ENCODE results near the gene PROKR2. TPM values are rescaled to one million over a fixed set of nuclear protein-coding genes. Genes with fewer than 3 reads are reported as not detected.
A peak's percentile ranks its signal among the peaks of the same experiment; 100 is the strongest.

The PROKR2 gene
- total and polyA plus RNA-seq, 2 of the 8 experiments (the other 6 are each of a cell fraction or from before 2014, with no cell fraction given) = 3.3 to 7.7 TPM

GRCh38 chr20:5272268-5272667 is 44.5 kb downstream of the PROKR2 start:
- Histone ChIP-seq H2AFZ (ENCODE audit: low read length) (no peak overlapping the region), H3K23ac (ENCODE audit: insufficient read length) (no peak overlapping the region), H4K91ac (replicated peaks; ENCODE audit: insufficient read length, low read length) (peak overlapping the region; percentile 87), H3K27ac (ENCODE audit: low read depth, low read length) (no peak overlapping the region), H3K79me2 (ENCODE audit: control insufficient read depth in 1 of 2, insufficient read depth in 2 of 2, low read length in 2 of 2) (no peaks in the 10 kb centered on the region), H3K27me3 (replicated peaks in 1 of 4; ENCODE audit: control insufficient read depth in 3 of 4, extremely low read depth in 1 of 4, insufficient read depth in 3 of 4, low read length in 3 of 4) (no peaks in the 10 kb centered on the region), H4K8ac (ENCODE audit: extremely low read depth, insufficient read depth, low read length) (no peak overlapping the region), H3K23me2 (ENCODE audit: low read depth, low read length) (peaks cover 2% of the 10 kb centered on the region; the same call in 1 of the 2 replicates), H2BK120ac (replicated peaks; ENCODE audit: low read depth, low read length) (no peak overlapping the region), H2AK5ac (ENCODE audit: low read depth, low read length) (no peak overlapping the region), H3K4me3 (ENCODE audit: extremely low read depth in 1 of 4, insufficient read depth in 2 of 4, low read depth in 3 of 4, low read length in 4 of 4) (no peak overlapping the region), H4K20me1 (replicated peaks in 1 of 2; ENCODE audit: control insufficient read depth in 1 of 2, insufficient read depth in 2 of 2, low read length in 2 of 2) (no peaks in the 10 kb centered on the region), H2BK12ac (ENCODE audit: low read depth, low read length) (0 out of 2 replicates have a peak overlapping the region, but pooled peaks have one; percentile 60), H3K4me1 (replicated peaks in 1 of 4; ENCODE audit: control insufficient read depth in 3 of 4, insufficient read depth in 4 of 4, low read length in 3 of 4) (peaks cover 0 to 7% (median 4%) of the 10 kb centered on the region in 4 experiments; a peak in 5 of 7 replicates), H3K18ac (ENCODE audit: extremely low read depth, low read length) (no peak overlapping the region), H2BK15ac (ENCODE audit: low read length) (no peak overlapping the region), H3K79me1 (ENCODE audit: low read depth, low read length) (no peaks in the 10 kb centered on the region), H2BK20ac (ENCODE audit: low read length) (no peak overlapping the region), H3K4ac (replicated peaks; ENCODE audit: insufficient read length, low read depth, low read length) (no peak overlapping the region), H4K5ac (ENCODE audit: insufficient read length, low read depth, low read length) (no peak overlapping the region), H3K36me3 (ENCODE audit: control insufficient read depth in 2 of 4, insufficient read depth in 4 of 4, low read length in 3 of 4) (no peaks in the 10 kb centered on the region), H3K4me2 (ENCODE audit: insufficient read depth in 1 of 2, low read depth in 2 of 2, low read length in 2 of 2) (no peak overlapping the region), H3K14ac (ENCODE audit: insufficient read length) (no peak overlapping the region), H3K9me3 (ENCODE audit: insufficient read depth in 2 of 2, low read depth in 1 of 2, low read length in 1 of 2) (no peaks in the 10 kb centered on the region), H3K56ac (replicated peaks; ENCODE audit: insufficient read length, low read depth, low read length) (no peak overlapping the region), H3K9ac (replicated peaks in 1 of 4; ENCODE audit: extremely low read depth in 1 of 4, low read depth in 3 of 4, low read length in 3 of 4) (no peak overlapping the region), H2BK5ac (ENCODE audit: low read depth, low read length) (no peak overlapping the region)
- no peak for DNase-seq (ENCODE audit: low read depth in 1 of 2, low spot score in 2 of 2)
- ChIA-PET POLR2A (ENCODE audit: partially characterized antibody) (no interaction called here), CTCF (ENCODE audit: partially characterized antibody) (no interaction called here)
- TF ChIP-seq NRF1 (IDR thresholded peaks at IDR 0.05; ENCODE audit: low read depth, low read length) = no peak
- TF ChIP-seq PHF8 (conservative IDR thresholded peaks at IDR 0.05; ENCODE audit: low read depth, low read length) = no peak
- no peak for FAIRE-seq
- WGBS, 2 experiments (ENCODE audit: extremely low coverage in 1 of 2, insufficient coverage in 1 of 2, insufficient read length in 1 of 2, insufficient replicate concordance in 2 of 2, low coverage in 1 of 2, low lambda C conversion rate in 2 of 2, missing lambda C conversion rate in 1 of 2) = 92% methylated on average over 4 of the region's 4 CpGs; no CpG with 5 or more reads in 1 of the 2 experiments

All from H1 (cell line).